Keratinocyte (primary cell): Measurements from ENCODE around the gene TSKU. TPM values are rescaled to one million over a fixed set of nuclear protein-coding genes. Genes with fewer than 3 reads are reported as not detected.
A peak's percentile ranks its signal among the peaks of the same experiment; 100 is the strongest.
"Not testable (repeated sequence)": the region's sequence is repeated elsewhere in the genome, so short reads cannot be mapped to it uniquely, and the experiment has no call there.

Source experiments
- DNase-seq: peaks from one replicate; pipeline ENCODE4 v3.0.0-alpha.2; 2011; ENCODE audit warnings: low read depth, missing footprints, low spot score
- FAIRE-seq: peaks from 2 replicates; lab custom pipeline; 2011; peaks lifted over from hg19 to GRCh38; lab: Jason Lieb, UNC
- H2AFZ ChIP-seq: 2 replicates; pipeline ENCODE4 v1.6.0; 2012; ENCODE audit warnings: low read length, control low read depth, inconsistent platforms; ENCODE audit not compliant: control insufficient read depth
- H3K27ac ChIP-seq: 2 replicates; pipeline ENCODE4 v1.5.1; 2011; ENCODE audit warnings: low read length; ENCODE audit not compliant: control insufficient read depth, insufficient read depth
- H3K27me3 ChIP-seq: 3 replicates; pipeline ENCODE4 v1.6.0; 2011; ENCODE audit warnings: low read length; ENCODE audit not compliant: control insufficient read depth, insufficient read depth; ENCODE audit errors: extremely low read depth
- H3K36me3 ChIP-seq, 2 experiments: 2 replicates in 1 of 2; 3 replicates in 1 of 2; pipeline ENCODE4 v1.5.1; 2011; ENCODE audit warnings: low read length in 2 of 2, mild to moderate bottlenecking in 1 of 2; ENCODE audit not compliant: control insufficient read depth in 2 of 2, insufficient read depth in 2 of 2; ENCODE audit errors: extremely low read depth in 1 of 2
- H3K4me1 ChIP-seq: 3 replicates; pipeline ENCODE4 v1.5.1; 2011; ENCODE audit warnings: low read length; ENCODE audit not compliant: control insufficient read depth, insufficient read depth; ENCODE audit errors: extremely low read depth
- H3K4me2 ChIP-seq: 3 replicates; pipeline ENCODE4 v1.6.0; 2011; ENCODE audit warnings: low read depth, low read length; ENCODE audit not compliant: control insufficient read depth, insufficient read depth; ENCODE audit errors: extremely low read depth
- H3K4me3 ChIP-seq, 3 experiments: fragments of 200-600 bp in 1 of 3; sonication (generic) in 1 of 3; 2 replicates in 2 of 3; 3 replicates in 1 of 3; pipeline ENCODE4 v1.5.1; 2011 to 2016; ENCODE audit warnings: low read length in 3 of 3, mild to moderate bottlenecking in 3 of 3, control low read depth in 2 of 3, inconsistent platforms in 1 of 3, low read depth in 1 of 3, mixed read lengths in 1 of 3, mixed run types in 1 of 3, moderate library complexity in 1 of 3; ENCODE audit not compliant: control insufficient read depth in 2 of 3, insufficient read depth in 2 of 3; ENCODE audit errors: extremely low read depth in 1 of 3
- H3K79me2 ChIP-seq: 2 replicates; pipeline ENCODE4 v1.6.0; 2012; ENCODE audit warnings: low read length; ENCODE audit not compliant: control insufficient read depth, insufficient read depth
- H3K9ac ChIP-seq: 3 replicates; pipeline ENCODE4 v1.6.0; 2011; ENCODE audit warnings: low read length; ENCODE audit not compliant: control insufficient read depth, insufficient read depth; ENCODE audit errors: extremely low read depth
- H3K9me1 ChIP-seq: 3 replicates; pipeline ENCODE4 v1.6.0; 2011; ENCODE audit warnings: low read length; ENCODE audit not compliant: control insufficient read depth, insufficient read depth; ENCODE audit errors: extremely low read depth
- H3K9me3 ChIP-seq: 2 replicates; pipeline ENCODE4 v1.5.1; 2012; ENCODE audit warnings: low read depth, low read length; ENCODE audit not compliant: control insufficient read depth
- H4K20me1 ChIP-seq: 3 replicates; pipeline ENCODE4 v1.6.0; 2011; ENCODE audit warnings: low read length; ENCODE audit not compliant: control insufficient read depth, insufficient read depth; ENCODE audit errors: extremely low read depth
- CTCF ChIP-seq, 3 experiments: IDR thresholded peaks in 1 of 3; conservative IDR thresholded peaks in 1 of 3; optimal IDR thresholded peaks in 1 of 3; 2 replicates in 2 of 3; 3 replicates in 1 of 3; pipeline versions ENCODE3 to v1.5.1; 2011; ENCODE audit warnings: low read length in 3 of 3, mild to moderate bottlenecking in 3 of 3, moderate library complexity in 2 of 3, control low read depth in 1 of 3, inconsistent platforms in 1 of 3; ENCODE audit not compliant: insufficient read depth in 2 of 3; ENCODE audit errors: extremely low read depth in 1 of 3
- EZH2 ChIP-seq: IDR thresholded peaks from one replicate; pipeline ENCODE4 v1.6.1; 2012; ENCODE audit warnings: inconsistent platforms, mild to moderate bottlenecking, low read length, moderate library complexity
- dilution Hi-C: fragments of 300-500 bp; cut with MboI; formaldehyde crosslinking; loops from one replicate; pipeline ENCODE4 v1.7.0; 2020; ENCODE audit warnings: low sequenced_read_pairs; ENCODE audit not compliant: extremely low pct_ligation_motif_present
- polyA minus RNA-seq, 3 experiments: library from RNA; depleted of rRNA, polyadenylated mRNA; stranded (reverse); fragments of >200 nt; gene quantifications; 1 replicate in 1 of 3; 2 replicates in 1 of 3; 3 replicates in 1 of 3; pipeline ENCODE4 v1.2.3, GENCODE V29; 2011
- polyA plus RNA-seq, 5 experiments: library from polyadenylated mRNA; depleted of rRNA in 3 of 5; stranded (reverse) in 3 of 5; stranded (forward) in 1 of 5; unstranded in 1 of 5; fragments of >200 nt; gene quantifications; 1 replicate in 1 of 5; 2 replicates in 3 of 5; 3 replicates in 1 of 5; pipeline versions ENCODE4 v1.2.1 to v1.2.3, GENCODE V29; 2011 to 2012; ENCODE audit warnings: missing spikeins in 2 of 5, low read depth in 1 of 5, low replicate concordance in 1 of 5

TSKU gene
- 22.8 to 36.1 TPM (median 35.8 TPM) in 3 replicates for polyA plus RNA-seq
- 3.6 TPM for polyA plus RNA-seq (2011; ENCODE audit: low read depth)
- polyA plus RNA-seq (2011; cell fraction: cytosol; rRNA removed) = 23.3 and 32.4 TPM in 2 replicates
- 46.7 and 64.8 TPM in 2 replicates for polyA plus RNA-seq (2011; cell fraction: nucleus; rRNA removed)
- 24.0 and 42.3 TPM in 2 replicates for polyA plus RNA-seq (2012; ENCODE audit: low replicate concordance)
- 27.5 to 79.8 TPM (median 38.8 TPM) in 3 replicates for polyA minus RNA-seq
- 58.9 TPM for polyA minus RNA-seq (2011; cell fraction: cytosol; rRNA and poly(A)+ RNA removed)
- 52.7 and 54.9 TPM in 2 replicates for polyA minus RNA-seq (2011; cell fraction: nucleus; rRNA and poly(A)+ RNA removed)

GRCh38 chr11:76783294-76783895 is at the start of gene TSKU:
TSS of gene TSKU (plus strand) at chr11:76783356. CDS start at chr11:76795617, 12,261 bp downstream.
- FAIRE-seq (no peak), DNase-seq (no peak)
- Histone ChIP-seq H3K4me1 (peaks cover 50% of the 10 kb centered on the region), H4K20me1 (peaks cover 17% of the 10 kb centered on the region), H3K27ac (peak within 1 kb of the TSS; percentile 94), H3K4me3 (peak within 1 kb of the TSS; percentile 81 to 90 (median 87)), H3K79me2 (peaks cover 43% of the 10 kb centered on the region), H3K9me3 (no peaks in the 10 kb centered on the region), H3K9me1 (peaks cover 8% of the 10 kb centered on the region), H3K27me3 (no peaks in the 10 kb centered on the region), H3K9ac (peak within 1 kb of the TSS; percentile 95), H2AFZ (peak within 1 kb of the TSS; percentile 41), H3K36me3 (peaks cover 0 to 15% of the 10 kb centered on the region in 2 experiments), H3K4me2 (peak within 1 kb of the TSS; percentile 89)
- dilution Hi-C loops = no loop called here
- TF ChIP-seq EZH2 (no peak), CTCF (optimal IDR thresholded peaks at IDR 0.05 in 1 of 3, IDR thresholded peaks at IDR 0.05 in 1 of 3, conservative IDR thresholded peaks at IDR 0.05 in 1 of 3; ENCODE audit: extremely low read depth in 1 of 3, insufficient read depth in 2 of 3, low read length in 3 of 3) (no peak)

DNA sequence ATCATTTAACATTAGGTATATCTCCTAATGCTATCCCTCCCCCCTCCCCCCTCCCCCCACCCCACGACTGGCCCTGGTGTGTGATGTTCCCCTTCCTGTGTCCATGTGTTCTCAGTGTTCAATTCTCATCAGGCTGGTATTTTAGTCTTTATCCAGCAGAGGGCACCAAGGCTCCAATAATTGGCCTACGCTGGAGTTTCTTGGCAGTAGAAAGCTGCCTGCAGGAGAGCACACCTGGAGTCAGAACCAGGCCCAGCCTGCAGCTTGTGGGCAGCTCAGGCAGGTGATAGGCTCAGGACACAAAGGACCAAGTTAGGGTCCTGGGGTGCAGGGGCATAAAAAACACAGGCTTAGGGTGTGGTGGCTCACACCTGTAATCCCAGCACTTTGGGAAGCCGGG is 49.2 kb upstream of the TSKU start:
- not testable (repeated sequence) for H2AFZ ChIP-seq, H4K20me1 ChIP-seq

More for the DNA sequence above, 49.2 kb upstream of the TSKU start:
- H3K9me3 ChIP-seq, H3K4me1 ChIP-seq, H3K27ac ChIP-seq, H3K9me1 ChIP-seq, H3K4me3 ChIP-seq, FAIRE-seq, H3K79me2 ChIP-seq, H3K9ac ChIP-seq, H3K36me3 ChIP-seq, H3K4me2 ChIP-seq, H3K27me3 ChIP-seq, dilution Hi-C loops: not testable (repeated sequence)
- peak; percentile 40 to 63 (median 46) for TF ChIP-seq CTCF (optimal IDR thresholded peaks at IDR 0.05 in 1 of 3, IDR thresholded peaks at IDR 0.05 in 1 of 3, conservative IDR thresholded peaks at IDR 0.05 in 1 of 3; ENCODE audit: extremely low read depth in 1 of 3, insufficient read depth in 2 of 3, low read length in 3 of 3)
- DNase-seq = peak; percentile 49
